ENCODE data around the gene INA. TPM values are rescaled to one million over a fixed set of nuclear protein-coding genes. Genes with fewer than 3 reads are reported as not detected.
A peak's percentile ranks its signal among the peaks of the same experiment; 100 is the strongest.

Gene INA
- polyA plus RNA-seq, 3 donors: 0.18 to 1.2 (median 0.31) TPM

GRCh38 chr10:103265717-103266329, 11.1 kb upstream of the INA start:
- DNase-seq: peak; percentile 88

GRCh38 chr10:103273041-103273441, 3.9 kb upstream of the INA start:
- DNase-seq: no peak

- DNase-seq: no peak
These were observed 565 bp upstream of the INA start for GRCh38 chr10:103276251-103276895.

- no peak for DNase-seq
These were observed 987 bp downstream of the INA start for GRCh38 chr10:103277713-103278536.

GRCh38 chr10:103278537-103278823, 1.5 kb downstream of the INA start:
- no peak for DNase-seq

- peak; percentile 64 for DNase-seq
These were observed 1.9 kb downstream of the INA start for GRCh38 chr10:103278862-103279298.

GRCh38 chr10:103280031-103280430, 3.1 kb downstream of the INA start:
- no peak for DNase-seq

- DNase-seq: no peak
These were observed 3.6 kb downstream of the INA start for GRCh38 chr10:103280506-103280905.

GRCh38 chr10:103281753-103282152, 4.8 kb downstream of the INA start:
- peak; percentile 23 for DNase-seq

- DNase-seq: no peak
These were observed 6.0 kb downstream of the INA start for GRCh38 chr10:103282961-103283360.

GRCh38 chr10:103284170-103284569, 7.2 kb downstream of the INA start:
- DNase-seq: no peak

- DNase-seq: no peak
These were observed 11.1 kb downstream of the INA start for GRCh38 chr10:103287992-103288391.

- no peak for DNase-seq
These were observed 14.7 kb downstream of the INA start for GRCh38 chr10:103291588-103291987.

- DNase-seq: no peak
These were observed 18.6 kb downstream of the INA start for GRCh38 chr10:103295374-103296015.

GRCh38 chr10:103307594-103307993, 30.7 kb downstream of the INA start:
- DNase-seq: no peak

GRCh38 chr10:103310197-103310596, 33.3 kb downstream of the INA start:
- no peak for DNase-seq

GRCh38 chr10:103316087-103316486, 39.1 kb downstream of the INA start:
- DNase-seq: no peak

GRCh38 chr10:103327906-103328305, 51.0 kb downstream of the INA start:
- no peak for DNase-seq

GRCh38 chr10:103333934-103334520, 57.1 kb downstream of the INA start:
- no peak for DNase-seq

GRCh38 chr10:103334567-103334966, 57.6 kb downstream of the INA start:
- DNase-seq: no peak

- no peak for DNase-seq
These were observed 59.4 kb downstream of the INA start for GRCh38 chr10:103336370-103336769.
